ENCODE measurements around the gene ACTR5.

ACTR5 gene

DNA sequence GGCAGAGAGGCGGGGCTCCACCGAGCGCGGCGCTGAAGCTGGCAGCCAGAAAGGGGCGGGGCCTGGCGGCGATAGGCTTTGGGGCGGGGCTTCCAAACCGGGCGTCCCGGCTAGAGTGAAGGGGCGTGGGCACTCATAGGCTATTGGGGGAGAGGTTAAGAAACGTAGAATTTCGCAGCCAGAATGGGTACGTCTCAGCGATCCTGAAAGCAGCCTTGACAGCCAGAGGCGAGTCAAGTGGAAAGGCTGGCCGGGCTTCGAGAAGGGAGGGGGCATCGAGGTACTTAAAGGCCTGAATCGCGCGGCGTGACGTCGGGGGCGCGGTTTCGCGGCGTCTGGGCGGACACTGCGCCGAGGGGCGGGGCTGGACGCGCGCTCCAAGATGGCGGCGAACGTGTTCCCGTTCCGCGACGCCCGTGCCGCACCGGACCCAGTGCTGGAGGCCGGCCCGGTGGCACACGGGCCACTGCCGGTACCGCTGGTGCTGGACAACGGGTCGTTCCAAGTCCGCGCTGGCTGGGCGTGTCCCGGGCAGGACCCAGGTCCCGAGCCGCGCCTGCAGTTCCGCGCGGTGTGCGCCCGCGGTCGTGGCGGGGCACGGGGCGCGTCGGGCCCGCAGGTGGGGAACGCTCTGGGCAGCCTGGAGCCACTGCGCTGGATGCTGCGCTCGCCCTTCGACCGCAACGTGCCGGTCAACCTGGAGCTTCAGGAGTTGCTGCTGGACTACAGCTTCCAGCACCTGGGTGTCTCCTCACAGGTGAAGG, at the start of gene ACTR5:
Gene ACTR5, plus strand, starts transcription at position 364 of the 764 bp plus-strand sequence. Its CDS starts 19 bp downstream, at position 383.
- peak; percentile 92 to 98 (median 96) for DNase-seq (ENCODE audit: low read depth in 2 of 3, low spot score in 1 of 3)

DNA sequence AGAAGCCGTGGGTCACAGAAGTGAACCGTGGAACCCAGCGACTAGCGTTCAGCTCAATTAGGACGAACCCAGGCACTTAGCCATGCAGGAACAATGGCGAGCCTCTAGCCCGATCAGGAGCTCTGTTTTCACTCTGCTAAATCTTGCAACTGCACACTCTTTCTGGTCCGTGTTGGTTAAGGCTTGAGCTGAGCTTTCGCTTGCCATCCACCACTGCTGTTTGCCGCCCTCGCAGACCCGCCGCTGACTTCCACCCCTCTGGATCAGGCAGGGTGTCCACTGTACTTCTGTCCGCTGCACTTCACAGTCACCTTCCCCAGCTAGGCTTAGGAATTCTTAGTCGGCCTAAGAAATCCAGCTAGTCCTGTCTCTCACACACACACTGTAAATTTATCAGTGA, 49.7 kb upstream of the ACTR5 start:
- no peak for DNase-seq (ENCODE audit: low read depth in 2 of 3, low spot score in 1 of 3)

DNA sequence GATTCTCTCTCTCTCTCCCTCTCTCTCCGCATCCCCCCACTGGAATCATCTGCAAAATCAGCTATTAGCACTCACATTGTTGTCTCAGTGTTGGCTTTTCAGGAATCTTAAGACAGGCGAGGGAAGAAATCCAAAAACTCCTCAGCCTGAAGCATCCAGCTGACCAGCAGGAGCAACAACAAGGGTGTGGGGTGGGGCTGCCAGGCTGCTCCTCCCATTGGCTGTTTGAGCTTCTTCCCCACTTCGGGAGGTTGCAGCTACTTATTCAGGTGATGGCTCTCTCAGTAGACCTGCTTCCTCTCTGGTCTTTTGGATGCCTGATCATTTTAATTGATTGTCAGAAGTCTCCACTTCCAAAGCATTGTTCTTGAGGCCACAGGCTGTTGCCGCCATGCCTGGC, 48.1 kb upstream of the ACTR5 start:
- no peak for DNase-seq (ENCODE audit: low read depth in 2 of 3, low spot score in 1 of 3)

DNA sequence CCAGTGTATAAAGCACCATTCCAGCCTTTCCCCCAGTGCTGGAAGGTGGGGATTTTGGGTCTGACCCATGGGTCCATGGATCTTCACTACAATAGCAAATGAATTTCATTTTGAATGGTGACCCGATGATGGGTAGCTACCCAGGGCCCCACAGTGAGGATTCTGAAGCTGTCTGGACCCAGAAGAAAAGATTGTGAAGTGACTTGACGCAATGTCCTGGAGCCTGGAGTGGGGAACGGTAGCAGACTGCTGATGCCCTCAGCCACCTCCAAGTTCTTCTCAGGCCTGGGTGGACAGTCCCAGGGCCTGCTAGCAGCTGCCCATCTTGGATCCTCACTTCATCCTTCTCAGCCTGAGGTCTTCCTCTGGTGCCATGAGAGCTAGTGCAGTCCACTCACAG, 47.3 kb upstream of the ACTR5 start:
- no peak for DNase-seq (ENCODE audit: low read depth in 2 of 3, low spot score in 1 of 3)

DNA sequence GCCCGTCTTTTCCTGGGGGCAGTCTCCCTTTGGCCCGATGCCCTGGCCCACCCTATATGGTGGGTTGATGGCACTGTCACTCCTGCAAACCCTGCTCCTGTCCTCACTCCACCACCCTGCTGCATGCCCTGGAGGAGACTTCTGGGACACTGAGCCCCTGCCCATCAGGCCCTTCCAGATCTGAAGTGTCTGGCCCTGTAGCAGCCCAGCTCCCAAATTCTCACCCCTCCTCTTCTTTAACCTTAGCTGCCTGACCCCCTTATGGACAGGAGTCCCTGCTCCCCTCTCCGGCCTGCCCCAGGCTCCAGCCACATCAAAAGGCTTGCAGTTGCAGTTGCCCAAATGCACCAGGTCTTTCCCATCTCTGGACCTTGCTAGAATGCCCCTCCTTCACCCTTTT, 44.7 kb upstream of the ACTR5 start:
- DNase-seq (ENCODE audit: low read depth in 2 of 3, low spot score in 1 of 3): no peak

DNA sequence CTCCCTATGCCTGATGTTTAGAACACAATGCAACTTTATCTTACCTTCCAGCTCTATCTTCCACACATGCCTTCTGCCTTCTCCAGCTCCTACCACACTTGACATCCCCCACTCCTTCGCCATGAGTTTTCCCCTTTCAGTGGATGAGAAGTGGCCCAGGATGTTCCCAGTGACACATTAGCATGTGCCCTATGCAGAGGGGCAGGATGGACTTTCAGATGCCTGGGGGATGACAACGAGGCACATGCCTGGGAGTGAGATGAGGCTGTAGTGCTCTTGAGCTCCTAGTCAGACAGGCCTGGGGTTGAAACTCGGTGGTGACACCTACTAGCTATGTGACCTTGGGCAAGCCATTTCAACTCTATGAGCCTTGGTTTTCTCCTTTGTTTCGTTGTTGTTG, 44.1 kb upstream of the ACTR5 start:
- no peak for DNase-seq (ENCODE audit: low read depth in 2 of 3, low spot score in 1 of 3)

DNA sequence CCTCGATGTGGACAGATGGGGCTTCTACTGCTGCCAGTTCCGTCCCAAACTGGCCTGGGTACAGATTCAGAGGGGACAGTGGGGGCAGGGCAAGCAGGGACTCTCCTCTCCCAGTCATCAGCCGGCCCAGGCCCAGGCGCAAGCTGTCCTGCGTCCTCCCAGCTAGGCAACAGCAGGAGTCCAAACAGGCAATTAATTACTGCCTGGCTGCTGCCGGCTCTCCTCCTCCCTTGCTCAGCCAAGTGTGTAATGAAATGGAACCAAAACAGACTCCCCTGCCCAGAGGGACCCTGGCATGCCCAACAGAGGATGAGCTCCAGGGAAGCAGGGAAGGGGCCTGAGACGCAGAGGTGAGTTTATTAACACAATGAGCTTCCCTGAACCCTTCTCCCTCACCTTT, 41.8 kb upstream of the ACTR5 start:
- no peak for DNase-seq (ENCODE audit: low read depth in 2 of 3, low spot score in 1 of 3)

DNA sequence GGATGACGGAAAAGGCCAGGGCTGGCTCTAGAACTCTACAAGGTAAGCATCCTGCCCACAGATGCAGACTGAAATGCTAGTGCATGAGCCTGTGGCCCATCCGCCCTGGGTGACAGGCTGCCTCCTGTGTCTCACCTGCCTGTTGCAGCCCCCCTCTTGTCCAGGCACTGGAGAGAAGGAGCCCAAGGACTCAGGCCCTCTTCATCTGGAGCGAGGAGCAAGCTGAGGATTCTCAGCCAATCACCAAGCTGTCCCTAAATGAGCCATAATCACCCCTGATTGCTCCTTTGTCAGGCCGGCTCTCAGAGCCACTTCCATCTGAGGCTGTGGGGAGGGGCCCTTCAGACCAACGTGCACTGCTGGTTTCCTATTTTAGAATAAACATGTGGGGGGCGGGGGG, 34.0 kb upstream of the ACTR5 start:
- DNase-seq (ENCODE audit: low read depth in 2 of 3, low spot score in 1 of 3): no peak

DNA sequence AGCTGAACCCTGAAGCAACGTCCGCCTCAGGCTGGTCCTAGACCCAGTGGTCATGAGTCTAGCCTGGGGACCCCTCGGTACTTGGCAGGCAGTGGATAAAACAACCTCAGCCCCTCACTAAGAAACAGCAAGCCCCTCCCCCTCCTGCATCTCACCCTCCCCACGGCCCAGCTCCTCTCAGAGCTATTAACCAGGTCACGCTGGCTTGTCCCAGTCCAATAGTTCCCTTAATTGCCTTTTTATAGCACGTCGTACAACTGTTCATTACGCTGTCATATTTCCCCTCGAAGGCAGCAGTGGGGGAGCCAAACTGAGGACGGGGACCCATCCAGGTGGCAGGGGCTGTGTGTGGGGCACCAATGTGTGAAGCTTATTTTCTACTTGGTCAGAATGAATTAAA, 32.6 kb upstream of the ACTR5 start:
- DNase-seq (ENCODE audit: low read depth in 2 of 3, low spot score in 1 of 3): no peak

DNA sequence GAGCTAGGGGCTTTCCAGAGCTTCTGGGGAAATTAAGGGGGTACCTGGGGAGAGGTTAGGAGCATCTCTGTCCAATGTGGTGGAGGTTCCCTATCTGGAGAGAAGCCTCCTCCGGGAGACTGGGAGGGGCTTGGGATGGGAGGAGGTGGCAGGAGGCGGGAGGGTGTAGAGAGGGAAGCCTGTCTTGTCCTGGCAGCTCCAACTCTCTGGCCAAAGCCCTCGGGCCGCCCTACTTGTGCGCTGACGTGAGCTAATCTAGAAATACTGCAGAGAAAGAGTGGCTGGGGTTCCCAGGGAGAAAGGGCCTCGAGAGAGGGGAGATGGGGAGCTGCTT, 25.6 kb upstream of the ACTR5 start:
- DNase-seq (ENCODE audit: low read depth in 2 of 3, low spot score in 1 of 3): no peak

DNA sequence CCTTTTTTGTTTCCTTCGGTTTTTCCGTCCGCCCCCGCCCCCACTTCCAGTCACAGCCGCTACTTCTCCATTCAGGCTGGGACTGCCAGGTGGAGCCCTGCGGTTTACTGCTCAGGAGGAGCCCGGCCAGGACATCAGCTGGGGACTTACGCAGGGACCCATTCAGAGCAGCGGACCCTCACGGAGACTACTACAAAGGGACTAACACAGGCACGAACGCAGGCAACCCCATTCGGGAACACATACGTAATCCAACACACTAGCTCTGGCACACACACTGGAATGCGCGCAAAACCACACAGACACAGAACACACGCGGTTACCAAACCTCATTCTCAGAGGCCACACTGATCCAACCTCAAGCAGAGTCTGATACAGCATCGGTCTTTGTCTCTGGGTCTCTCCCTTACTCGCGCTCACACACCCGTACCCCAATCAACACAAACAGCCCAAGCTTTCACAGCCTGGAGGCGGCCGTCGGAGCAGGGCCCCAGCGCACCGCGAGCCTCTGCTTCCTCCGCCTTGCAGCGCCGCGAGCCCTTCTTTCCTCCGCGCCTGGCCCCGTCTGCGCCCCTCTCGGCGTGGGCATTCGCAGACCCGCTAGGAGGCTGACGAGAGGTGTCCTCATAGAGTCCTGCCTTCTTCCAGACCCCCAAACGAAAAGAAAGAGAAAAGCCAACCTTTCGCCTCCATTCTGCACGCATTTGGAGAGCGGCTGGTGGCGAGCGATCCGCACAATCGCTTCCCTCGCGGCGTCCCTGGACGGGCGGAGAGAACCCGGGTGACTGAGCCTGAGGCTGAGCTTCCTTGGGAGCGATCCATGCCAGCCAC, 25.0 kb upstream of the ACTR5 start:
- no peak for DNase-seq (ENCODE audit: low read depth in 2 of 3, low spot score in 1 of 3)

DNA sequence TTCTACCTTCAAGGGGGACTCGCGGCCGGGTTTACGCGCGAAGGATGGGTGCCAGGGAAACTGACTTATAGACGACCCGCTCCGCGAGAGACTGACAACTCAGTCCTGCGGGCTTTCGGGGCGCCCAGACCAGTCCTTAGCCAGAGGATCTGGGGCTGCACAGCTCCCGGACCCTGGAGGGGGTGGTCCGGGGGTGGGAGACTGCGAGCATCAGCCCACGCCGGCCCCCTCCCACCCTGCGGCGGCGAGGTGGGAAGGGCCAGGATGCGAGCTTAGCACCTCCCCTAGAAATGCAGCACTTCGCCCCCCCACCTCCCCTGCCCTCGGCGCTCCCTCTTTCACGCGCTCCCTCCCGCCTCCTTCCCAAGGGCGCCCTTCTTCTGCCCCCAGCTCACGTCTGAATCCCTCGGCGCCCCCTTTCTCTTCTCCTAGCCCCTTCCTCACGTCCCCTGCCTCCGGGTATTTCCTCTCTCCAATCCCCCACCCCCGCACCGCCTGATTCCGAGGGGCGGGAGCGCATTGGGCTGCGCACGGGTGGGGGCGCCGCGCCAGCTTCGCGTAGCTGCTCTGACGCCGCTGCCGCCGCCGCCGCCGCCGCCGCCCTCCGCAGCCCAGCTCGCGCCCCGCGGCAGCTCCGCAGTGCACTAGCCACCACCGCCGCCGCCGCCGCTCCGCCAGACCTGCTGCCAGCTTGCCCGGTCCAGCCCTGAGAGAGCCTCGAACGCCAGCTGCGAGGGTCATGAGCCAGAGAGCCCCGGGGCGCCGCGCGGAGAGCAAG, 24.2 kb upstream of the ACTR5 start, which contains the start of gene SLC32A1:
Gene SLC32A1, plus strand, starts transcription at position 639 of the 778 bp plus-strand sequence. CDS start 239 bp downstream, outside the sequence.
- no peak for DNase-seq (ENCODE audit: low read depth in 2 of 3, low spot score in 1 of 3)

DNA sequence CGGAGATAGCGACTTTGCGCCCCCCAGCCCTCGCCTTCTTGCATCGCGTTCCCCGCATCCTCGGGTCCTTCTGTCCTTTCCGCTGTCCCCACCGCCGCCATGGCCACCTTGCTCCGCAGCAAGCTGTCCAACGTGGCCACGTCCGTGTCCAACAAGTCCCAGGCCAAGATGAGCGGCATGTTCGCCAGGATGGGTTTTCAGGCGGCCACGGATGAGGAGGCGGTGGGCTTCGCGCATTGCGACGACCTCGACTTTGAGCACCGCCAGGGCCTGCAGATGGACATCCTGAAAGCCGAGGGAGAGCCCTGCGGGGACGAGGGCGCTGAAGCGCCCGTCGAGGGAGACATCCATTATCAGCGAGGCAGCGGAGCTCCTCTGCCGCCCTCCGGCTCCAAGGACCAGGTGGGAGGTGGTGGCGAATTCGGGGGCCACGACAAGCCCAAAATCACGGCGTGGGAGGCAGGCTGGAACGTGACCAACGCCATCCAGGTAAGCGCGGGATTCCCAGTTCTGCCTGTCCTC, 23.6 kb upstream of the ACTR5 start:
- DNase-seq (ENCODE audit: low read depth in 2 of 3, low spot score in 1 of 3): no peak

DNA sequence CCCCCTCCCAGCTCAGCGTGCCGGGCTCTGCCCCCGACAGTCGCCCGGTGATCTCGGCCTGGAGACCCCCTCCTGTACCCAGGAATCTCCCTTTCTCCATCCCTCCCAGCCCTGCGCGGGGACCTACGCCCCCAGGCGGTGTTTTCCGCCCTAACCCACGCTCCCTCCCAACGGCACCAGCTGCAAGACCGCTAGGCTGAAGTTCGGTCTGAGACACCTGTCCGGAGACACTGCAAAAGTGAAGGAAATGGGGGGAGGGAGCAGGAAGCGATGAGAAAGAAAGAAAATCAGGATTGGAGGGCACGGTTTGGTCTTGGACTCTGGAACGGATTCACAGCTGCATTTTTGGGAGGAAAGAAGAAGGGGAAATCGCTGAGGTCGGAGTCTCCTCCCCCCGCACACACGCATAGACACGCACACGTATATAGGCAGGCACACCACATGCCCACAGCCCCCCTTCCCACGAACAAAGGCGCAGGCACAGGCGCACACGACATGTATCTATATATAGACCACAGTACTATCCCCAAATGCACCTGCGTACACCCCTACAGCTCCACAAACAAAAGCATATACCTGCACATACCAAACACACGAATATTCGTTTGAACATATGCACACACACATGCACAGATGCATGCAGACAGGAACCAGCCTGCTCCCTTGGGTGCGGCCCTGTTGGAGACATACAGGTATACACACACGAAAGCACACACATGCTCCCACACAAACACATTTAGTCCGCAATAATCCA, 22.9 kb upstream of the ACTR5 start:
- no peak for DNase-seq (ENCODE audit: low read depth in 2 of 3, low spot score in 1 of 3)

DNA sequence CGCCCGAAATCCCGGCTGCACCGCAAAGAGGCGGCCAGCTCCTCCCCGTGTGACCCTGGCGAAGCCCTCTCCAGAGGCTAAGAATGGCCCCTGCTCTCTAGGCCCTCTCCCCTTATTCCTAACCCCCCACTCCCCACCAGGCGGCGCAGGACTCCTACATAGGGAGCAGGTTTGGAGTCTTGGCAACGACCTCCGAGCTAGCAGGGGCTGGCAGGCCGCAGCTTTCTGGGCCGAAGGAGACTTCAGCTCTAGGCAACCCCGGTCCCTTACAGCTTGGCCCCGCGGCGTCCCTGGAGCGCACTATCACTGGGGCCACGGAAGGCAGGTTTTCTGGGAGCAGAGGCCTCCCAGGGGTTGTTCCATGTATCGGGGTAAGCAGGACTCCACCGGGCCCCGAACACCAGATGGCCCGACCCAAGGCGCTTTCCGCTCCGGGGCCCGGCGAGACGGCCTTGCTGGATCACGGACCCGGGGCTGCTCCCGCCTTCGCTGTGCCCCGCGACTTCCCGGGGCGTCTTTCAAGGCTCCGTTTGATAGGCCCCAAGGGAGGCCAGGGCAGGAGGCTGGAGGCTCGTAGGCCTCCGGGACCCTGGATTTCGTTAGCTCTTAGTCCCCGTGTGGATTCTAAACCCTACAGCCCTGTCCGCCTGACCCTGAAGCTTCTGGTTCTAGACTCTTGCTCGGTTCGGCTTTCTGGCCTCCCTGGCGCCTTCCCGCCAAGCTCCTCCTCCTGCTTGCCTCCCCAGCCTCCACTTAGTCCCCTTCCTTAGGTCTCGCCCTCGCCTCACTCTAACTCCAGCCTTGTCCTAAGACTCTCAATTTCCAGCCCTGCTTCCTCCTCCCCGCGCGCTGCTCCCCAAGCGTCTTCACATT, 22.1 kb upstream of the ACTR5 start:
- DNase-seq (ENCODE audit: low read depth in 2 of 3, low spot score in 1 of 3): peak in 2 of 3 donors; percentile 42 to 56

DNA sequence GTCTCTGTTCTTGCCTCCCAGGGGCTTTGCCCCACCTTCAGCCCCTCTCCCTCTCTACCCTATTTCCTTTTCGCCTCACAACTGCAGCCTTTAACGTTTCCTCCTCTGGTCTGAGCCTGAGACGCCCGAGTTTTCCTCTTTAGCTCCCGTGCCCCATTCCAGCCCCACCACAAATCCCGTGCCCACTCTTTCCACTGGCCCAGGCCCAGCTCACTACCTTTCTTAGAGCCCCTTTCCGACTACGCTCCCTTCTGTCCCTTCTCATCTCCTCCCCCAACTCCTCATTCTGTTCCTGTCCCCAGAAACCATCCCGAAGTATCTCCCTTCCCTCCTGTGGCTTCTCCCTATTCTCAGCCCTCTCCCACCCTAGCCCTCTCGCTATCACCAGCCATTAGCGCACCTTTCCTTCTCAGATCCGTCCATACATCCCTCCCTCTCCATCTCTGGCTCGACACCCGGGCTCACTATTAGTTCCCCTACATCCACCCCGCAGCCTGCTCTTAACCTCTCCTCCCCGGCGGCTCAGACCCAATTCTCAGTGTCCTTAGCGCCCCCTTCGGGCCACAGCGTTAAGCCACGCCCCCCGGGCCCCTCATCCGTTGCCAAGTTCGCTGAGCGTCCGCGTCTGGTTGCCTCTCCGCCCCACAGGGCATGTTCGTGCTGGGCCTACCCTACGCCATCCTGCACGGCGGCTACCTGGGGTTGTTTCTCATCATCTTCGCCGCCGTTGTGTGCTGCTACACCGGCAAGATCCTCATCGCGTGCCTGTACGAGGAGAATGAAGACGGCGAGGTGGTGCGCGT, 21.3 kb upstream of the ACTR5 start:
- peak; percentile 68 to 83 (median 69) for DNase-seq (ENCODE audit: low read depth in 2 of 3, low spot score in 1 of 3)

DNA sequence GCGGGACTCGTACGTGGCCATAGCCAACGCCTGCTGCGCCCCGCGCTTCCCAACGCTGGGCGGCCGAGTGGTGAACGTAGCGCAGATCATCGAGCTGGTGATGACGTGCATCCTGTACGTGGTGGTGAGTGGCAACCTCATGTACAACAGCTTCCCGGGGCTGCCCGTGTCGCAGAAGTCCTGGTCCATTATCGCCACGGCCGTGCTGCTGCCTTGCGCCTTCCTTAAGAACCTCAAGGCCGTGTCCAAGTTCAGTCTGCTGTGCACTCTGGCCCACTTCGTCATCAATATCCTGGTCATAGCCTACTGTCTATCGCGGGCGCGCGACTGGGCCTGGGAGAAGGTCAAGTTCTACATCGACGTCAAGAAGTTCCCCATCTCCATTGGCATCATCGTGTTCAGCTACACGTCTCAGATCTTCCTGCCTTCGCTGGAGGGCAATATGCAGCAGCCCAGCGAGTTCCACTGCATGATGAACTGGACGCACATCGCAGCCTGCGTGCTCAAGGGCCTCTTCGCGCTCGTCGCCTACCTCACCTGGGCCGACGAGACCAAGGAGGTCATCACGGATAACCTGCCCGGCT, 20.6 kb upstream of the ACTR5 start:
- no peak for DNase-seq (ENCODE audit: low read depth in 2 of 3, low spot score in 1 of 3)

DNA sequence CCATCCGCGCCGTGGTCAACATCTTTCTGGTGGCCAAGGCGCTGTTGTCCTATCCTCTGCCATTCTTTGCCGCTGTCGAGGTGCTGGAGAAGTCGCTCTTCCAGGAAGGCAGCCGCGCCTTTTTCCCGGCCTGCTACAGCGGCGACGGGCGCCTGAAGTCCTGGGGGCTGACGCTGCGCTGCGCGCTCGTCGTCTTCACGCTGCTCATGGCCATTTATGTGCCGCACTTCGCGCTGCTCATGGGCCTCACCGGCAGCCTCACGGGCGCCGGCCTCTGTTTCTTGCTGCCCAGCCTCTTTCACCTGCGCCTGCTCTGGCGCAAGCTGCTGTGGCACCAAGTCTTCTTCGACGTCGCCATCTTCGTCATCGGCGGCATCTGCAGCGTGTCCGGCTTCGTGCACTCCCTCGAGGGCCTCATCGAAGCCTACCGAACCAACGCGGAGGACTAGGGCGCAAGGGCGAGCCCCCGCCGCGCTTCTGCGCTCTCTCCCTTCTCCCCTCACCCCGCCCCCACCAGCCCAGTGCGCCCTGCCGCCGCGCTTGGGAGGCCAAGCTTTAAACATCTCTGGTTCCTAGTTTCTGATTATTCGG, 20.0 kb upstream of the ACTR5 start:
- no peak for DNase-seq (ENCODE audit: low read depth in 2 of 3, low spot score in 1 of 3)
